ENCODE results near the gene BRSK2. TPM values are rescaled to one million over a fixed set of nuclear protein-coding genes. Genes with fewer than 3 reads are reported as not detected.

Gene BRSK2
- total RNA-seq, 1 experiment from 2014 or later, result 1.2 TPM

DNA sequence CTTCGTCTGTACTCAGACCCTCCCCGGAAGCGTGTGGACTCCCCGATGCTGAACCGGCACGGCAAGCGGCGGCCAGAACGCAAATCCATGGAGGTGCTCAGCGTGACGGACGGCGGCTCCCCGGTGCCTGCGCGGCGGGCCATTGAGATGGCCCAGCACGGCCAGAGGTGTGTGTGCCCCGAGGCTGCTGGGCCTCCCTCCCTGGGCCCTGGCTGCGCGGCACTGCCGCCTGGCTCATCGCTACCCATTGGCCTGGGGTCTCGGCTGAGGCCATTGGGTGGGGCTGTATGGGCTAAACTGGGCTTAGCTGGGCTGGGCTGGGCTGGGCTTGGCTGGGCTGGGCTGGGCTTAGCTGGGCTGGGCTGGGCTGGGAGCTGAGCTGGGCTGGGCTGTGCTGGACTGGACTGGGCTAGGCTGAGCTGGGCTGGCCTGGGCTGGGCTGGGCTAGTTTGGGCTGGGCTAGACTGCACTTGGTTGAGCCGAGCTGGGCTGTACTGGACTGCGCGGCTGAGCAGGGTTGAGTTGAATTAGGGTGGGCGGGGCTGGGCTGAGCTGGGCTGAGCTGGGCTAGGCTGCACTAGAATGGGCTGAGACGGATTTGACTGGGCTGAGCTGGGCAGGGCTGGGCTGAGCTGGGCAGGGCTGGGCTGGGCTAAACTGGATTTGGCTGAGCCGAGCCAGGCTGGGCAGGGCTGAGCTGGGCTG lies 56.2 kb downstream of the BRSK2 start:
- H3K27me3 ChIP-seq (ENCODE audit: low read length), result no peaks in the 10 kb centered on the region
- ChIA-PET CTCF (no interaction called here), POLR2A (ENCODE audit: unreplicated experiment) (interaction anchor here (0.5 kb wide), 1 partner anchor 62 kb away, joined by 3 read pairs; no protein-coding TSS in a partner anchor)
- no peaks in the 10 kb centered on the region for H3K9me3 ChIP-seq (ENCODE audit: low read length)
- no peak overlapping the region for H3K27ac ChIP-seq (ENCODE audit: low read length)
- H3K9me2 ChIP-seq (replicated peaks; ENCODE audit: low read length), result no peaks in the 10 kb centered on the region
- H3K4me3 ChIP-seq (ENCODE audit: low read length), result no peak overlapping the region
- ATAC-seq (peak; percentile 74), DNase-seq (peak; percentile 8)
- TF ChIP-seq EZH2 (IDR thresholded peaks at IDR 0.05; ENCODE audit: low read length, unreplicated experiment), result no peak
- TF ChIP-seq, protein P1, sequence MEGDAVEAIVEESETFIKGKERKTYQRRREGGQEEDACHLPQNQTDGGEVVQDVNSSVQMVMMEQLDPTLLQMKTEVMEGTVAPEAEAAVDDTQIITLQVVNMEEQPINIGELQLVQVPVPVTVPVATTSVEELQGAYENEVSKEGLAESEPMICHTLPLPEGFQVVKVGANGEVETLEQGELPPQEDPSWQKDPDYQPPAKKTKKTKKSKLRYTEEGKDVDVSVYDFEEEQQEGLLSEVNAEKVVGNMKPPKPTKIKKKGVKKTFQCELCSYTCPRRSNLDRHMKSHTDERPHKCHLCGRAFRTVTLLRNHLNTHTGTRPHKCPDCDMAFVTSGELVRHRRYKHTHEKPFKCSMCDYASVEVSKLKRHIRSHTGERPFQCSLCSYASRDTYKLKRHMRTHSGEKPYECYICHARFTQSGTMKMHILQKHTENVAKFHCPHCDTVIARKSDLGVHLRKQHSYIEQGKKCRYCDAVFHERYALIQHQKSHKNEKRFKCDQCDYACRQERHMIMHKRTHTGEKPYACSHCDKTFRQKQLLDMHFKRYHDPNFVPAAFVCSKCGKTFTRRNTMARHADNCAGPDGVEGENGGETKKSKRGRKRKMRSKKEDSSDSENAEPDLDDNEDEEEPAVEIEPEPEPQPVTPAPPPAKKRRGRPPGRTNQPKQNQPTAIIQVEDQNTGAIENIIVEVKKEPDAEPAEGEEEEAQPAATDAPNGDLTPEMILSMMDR (conservative IDR thresholded peaks at IDR 0.05; ENCODE audit: low read depth, low read length), result no peak
- TF ChIP-seq EZH2phosphoT487 (IDR thresholded peaks at IDR 0.05; ENCODE audit: borderline replicate concordance, low read length), result no peak
- no TSS peak for BruUV-seq (replicated peaks)
- peaks cover 10% of the 10 kb centered on the region; the same call in 1 of the 2 replicates for H3K4me1 ChIP-seq (ENCODE audit: insufficient read depth, low read length)
- intact Hi-C loops (cut with micrococcal nuclease), result no loop called here
- no peak overlapping the region for H2AFZ ChIP-seq (ENCODE audit: low read length)
- H3K9ac ChIP-seq (ENCODE audit: low read length), result no peak overlapping the region
- H4K20me1 ChIP-seq (ENCODE audit: low read length), result no peaks in the 10 kb centered on the region
- no peak overlapping the region for H3K4me2 ChIP-seq (ENCODE audit: low read length)
- no peaks in the 10 kb centered on the region for H3K79me2 ChIP-seq (ENCODE audit: low read length)
- H3F3A ChIP-seq (ENCODE audit: low read length, unreplicated experiment), result no peaks in the 10 kb centered on the region
- no peaks in the 10 kb centered on the region for H3K36me3 ChIP-seq (ENCODE audit: low read depth, low read length)

DNA sequence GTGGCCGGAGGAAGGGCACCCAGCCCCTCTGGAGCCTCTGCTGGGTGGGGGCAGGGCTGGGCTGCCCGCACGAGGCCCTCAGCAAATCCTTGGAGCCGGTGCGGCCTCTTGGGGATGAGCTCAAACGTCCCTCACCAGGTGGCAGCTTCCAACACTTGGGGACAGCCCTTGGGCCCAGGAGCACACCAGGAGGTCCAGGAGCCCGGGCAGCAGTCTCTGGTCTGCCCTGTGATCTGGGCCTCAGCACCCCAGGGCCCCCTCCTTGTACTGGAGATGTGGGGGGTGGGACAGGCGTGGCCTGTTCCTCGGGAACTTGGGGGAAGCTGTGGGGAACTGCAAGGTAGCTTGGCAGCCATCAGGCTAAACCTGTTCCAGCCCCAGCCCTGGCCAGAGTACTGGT lies 56.9 kb downstream of the BRSK2 start:
- Histone ChIP-seq H3K36me3 (ENCODE audit: low read depth, low read length) (no peaks in the 10 kb centered on the region), H3K9me3 (ENCODE audit: low read length) (no peaks in the 10 kb centered on the region), H3K4me3 (ENCODE audit: low read length) (no peak overlapping the region), H3K27ac (ENCODE audit: low read length) (no peak overlapping the region), H3K9ac (ENCODE audit: low read length) (no peak overlapping the region), H2AFZ (ENCODE audit: low read length) (no peak overlapping the region), H3K79me2 (ENCODE audit: low read length) (no peaks in the 10 kb centered on the region), H3K4me2 (ENCODE audit: low read length) (no peak overlapping the region), H4K20me1 (ENCODE audit: low read length) (no peaks in the 10 kb centered on the region), H3K9me2 (replicated peaks; ENCODE audit: low read length) (no peaks in the 10 kb centered on the region), H3F3A (ENCODE audit: low read length, unreplicated experiment) (no peaks in the 10 kb centered on the region), H3K27me3 (ENCODE audit: low read length) (no peaks in the 10 kb centered on the region), H3K4me1 (ENCODE audit: insufficient read depth, low read length) (peaks cover 10% of the 10 kb centered on the region; the same call in 1 of the 2 replicates)
- no peak for TF ChIP-seq EZH2 (IDR thresholded peaks at IDR 0.05; ENCODE audit: low read length, unreplicated experiment)
- TF ChIP-seq, protein P1 (conservative IDR thresholded peaks at IDR 0.05; ENCODE audit: low read depth, low read length), result no peak
- TF ChIP-seq EZH2phosphoT487 (IDR thresholded peaks at IDR 0.05; ENCODE audit: borderline replicate concordance, low read length), result no peak
- intact Hi-C loops (cut with micrococcal nuclease), result no loop called here
- ChIA-PET POLR2A (ENCODE audit: unreplicated experiment) (interaction anchor here (0.6 kb wide), 1 partner anchor 418 kb away, joined by 5 read pairs; no protein-coding TSS in a partner anchor), CTCF (interaction anchor here (0.5 kb wide), 1 partner anchor 63 kb away, joined by 5 read pairs; no protein-coding TSS in a partner anchor)
- no TSS peak for BruUV-seq (replicated peaks)
- ATAC-seq (no peak), DNase-seq (no peak)
